WERI-Rb-1 (cell line): ENCODE results near the gene HUNK.

Source experiments
- DNase-seq: peaks from one replicate; pipeline ENCODE4 v3.0.0-alpha.2; 2020
- H3K27ac ChIP-seq: fragments of 250-450 bp; sonication (Bioruptor Pico); 2 replicates; pipeline ENCODE4 v1.5.1; 2020; ENCODE audit warnings: mild to moderate bottlenecking, moderate library complexity
- H3K27me3 ChIP-seq: fragments of 250-450 bp; sonication (Bioruptor Pico); 2 replicates; pipeline ENCODE4 v1.5.1; 2021; ENCODE audit warnings: mild to moderate bottlenecking, low read depth, moderate library complexity; ENCODE audit not compliant: insufficient read depth, severe bottlenecking
- H3K36me3 ChIP-seq: fragments of 250-450 bp; sonication (Bioruptor Pico); 2 replicates; pipeline ENCODE4 v1.5.1; 2020; ENCODE audit warnings: mild to moderate bottlenecking, moderate library complexity
- H3K4me3 ChIP-seq: 2 replicates; pipeline ENCODE4 v1.5.1; 2011; ENCODE audit warnings: low read depth, mild to moderate bottlenecking, control low read depth, low read length
- H3K9me3 ChIP-seq: fragments of 250-450 bp; sonication (Bioruptor Pico); 2 replicates; pipeline ENCODE4 v1.5.1; 2021; ENCODE audit warnings: mild to moderate bottlenecking, moderate library complexity; ENCODE audit not compliant: severe bottlenecking
- CTCF ChIP-seq: IDR thresholded peaks from 2 replicates; pipeline ENCODE4 v1.5.1; 2011; ENCODE audit warnings: low read depth, mild to moderate bottlenecking, control low read depth, inconsistent platforms, low read length

HUNK gene

DNA sequence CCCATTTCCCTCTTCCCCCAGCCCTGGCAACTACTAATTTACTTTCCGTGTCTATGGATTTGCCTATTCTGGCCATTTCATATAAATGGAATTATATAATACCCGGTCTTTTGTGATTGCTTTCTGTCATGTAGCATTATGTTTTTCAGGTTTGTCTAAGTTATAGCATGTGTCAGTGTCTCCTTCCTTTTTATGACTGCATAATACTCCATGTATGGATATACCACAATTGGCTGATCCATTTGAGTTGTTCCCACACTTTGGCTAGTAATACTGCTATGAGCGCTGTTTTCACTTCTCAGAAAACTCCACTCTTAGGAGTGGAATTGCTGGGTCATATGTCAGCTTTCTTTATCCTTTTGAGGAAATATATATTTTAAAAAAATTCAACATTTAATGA, 53.7 kb downstream of the HUNK start:
- H3K36me3 ChIP-seq: peaks cover 33% of the 10 kb centered on the region
- DNase-seq: no peak
- no peak overlapping the region for H3K27ac ChIP-seq
- no peaks in the 10 kb centered on the region for H3K27me3 ChIP-seq
- TF ChIP-seq CTCF: no peak
- H3K4me3 ChIP-seq: no peak overlapping the region
- H3K9me3 ChIP-seq: peaks cover 8% of the 10 kb centered on the region

DNA sequence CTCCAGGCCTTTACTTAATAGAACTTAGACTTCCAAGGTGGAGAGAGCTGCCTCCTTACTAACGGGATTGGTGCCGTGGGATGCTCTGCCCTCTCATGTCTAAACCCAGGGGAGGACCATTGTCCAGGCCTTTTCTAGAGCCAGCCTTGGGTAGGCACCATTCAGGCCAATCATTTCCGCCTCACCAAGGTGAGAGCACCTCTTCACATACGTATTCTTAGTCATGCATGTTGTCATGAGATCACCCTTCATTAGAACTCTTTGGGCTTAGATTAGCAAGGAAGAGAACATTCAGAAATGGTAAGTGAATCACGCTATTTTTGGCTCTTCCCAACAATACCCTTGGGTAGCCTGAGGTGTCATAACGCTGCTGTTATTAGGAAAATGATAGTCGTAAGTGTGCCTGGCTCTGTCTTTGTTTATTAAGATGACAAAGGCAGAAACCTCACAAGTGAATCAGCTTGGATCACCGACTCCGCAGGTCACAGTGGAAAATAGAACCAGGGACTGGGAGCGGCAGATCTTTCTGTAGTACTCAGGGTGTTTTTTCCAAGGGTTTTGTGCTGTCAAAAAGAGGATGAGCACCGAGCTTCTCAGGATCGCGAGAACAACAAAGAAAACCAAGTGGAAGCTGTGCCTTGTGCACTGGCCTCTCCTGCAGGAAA, 55.0 kb downstream of the HUNK start:
- H3K36me3 ChIP-seq: peaks cover 31% of the 10 kb centered on the region
- peaks cover 8% of the 10 kb centered on the region for H3K9me3 ChIP-seq
- no peak overlapping the region for H3K4me3 ChIP-seq
- no peak for DNase-seq
- H3K27ac ChIP-seq: no peak overlapping the region
- H3K27me3 ChIP-seq: no peaks in the 10 kb centered on the region
- no peak for TF ChIP-seq CTCF

DNA sequence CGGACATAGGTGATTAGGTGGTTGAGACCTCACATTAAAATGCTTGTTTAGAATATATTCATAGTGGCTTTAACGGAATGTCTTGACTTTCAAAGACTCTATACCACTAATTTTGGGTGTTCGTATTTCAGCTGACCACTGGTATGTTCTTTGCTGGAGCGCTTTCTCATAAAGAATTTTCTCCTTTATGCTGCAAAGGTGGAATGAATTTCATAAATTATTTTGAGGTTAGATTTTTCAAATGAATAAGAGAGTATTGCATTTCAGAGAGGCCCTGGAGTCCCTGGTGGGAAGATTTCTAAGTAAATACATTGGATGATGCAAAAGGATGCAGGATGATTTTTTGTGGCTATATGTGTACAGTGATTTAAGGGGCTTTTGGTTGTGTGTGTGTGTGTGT, 55.8 kb downstream of the HUNK start:
- Histone ChIP-seq H3K36me3 (peaks cover 31% of the 10 kb centered on the region), H3K27me3 (no peaks in the 10 kb centered on the region), H3K4me3 (no peak overlapping the region), H3K9me3 (peaks cover 8% of the 10 kb centered on the region), H3K27ac (no peak overlapping the region)
- no peak for TF ChIP-seq CTCF
- DNase-seq: no peak

DNA sequence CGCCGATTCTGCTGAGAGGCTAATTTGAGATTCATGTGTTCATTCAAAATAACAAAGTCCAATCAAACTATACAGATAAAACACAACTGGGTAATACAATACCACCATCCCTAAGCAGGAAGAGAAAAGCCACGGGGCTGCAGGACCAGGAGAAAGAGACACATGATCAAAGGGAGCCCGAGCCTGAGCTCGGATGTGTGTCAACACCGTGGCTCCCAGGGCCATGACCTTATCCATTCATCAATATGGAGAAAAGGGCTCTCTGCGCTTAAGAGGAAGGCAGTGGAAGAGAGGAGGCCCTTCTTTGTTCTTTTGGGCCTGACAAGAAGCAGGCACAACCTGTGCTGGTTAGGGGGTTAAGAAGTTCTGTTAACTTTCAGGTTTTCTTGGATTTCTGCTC, 56.7 kb downstream of the HUNK start:
- TF ChIP-seq CTCF: no peak
- Histone ChIP-seq H3K27me3 (no peaks in the 10 kb centered on the region), H3K4me3 (no peak overlapping the region), H3K36me3 (peaks cover 30% of the 10 kb centered on the region), H3K9me3 (peaks cover 8% of the 10 kb centered on the region), H3K27ac (peak overlapping the region; percentile 50)
- peak; percentile 32 for DNase-seq

GRCh38 chr21:31930001-31930400, 57.2 kb downstream of the HUNK start:
- H3K4me3 ChIP-seq: no peak overlapping the region
- H3K36me3 ChIP-seq: peaks cover 26% of the 10 kb centered on the region
- TF ChIP-seq CTCF: no peak
- H3K9me3 ChIP-seq: peaks cover 8% of the 10 kb centered on the region
- no peaks in the 10 kb centered on the region for H3K27me3 ChIP-seq
- peak overlapping the region; percentile 50 for H3K27ac ChIP-seq
- peak; percentile 74 for DNase-seq
